ENCODE results near the gene RIOK1.

Gene RIOK1

GRCh38 chr6:7425808-7426190, 36.2 kb downstream of the RIOK1 start:
- POLR2A ChIA-PET: no interaction called here
- CTCF ChIA-PET: interaction anchor here (0.9 to 1.4 kb wide), 2 partner anchors 10 to 16 kb away, joined by 4 to 5 read pairs; no protein-coding TSS in a partner anchor
- no peak for TF ChIP-seq CTCF (IDR thresholded peaks at IDR 0.05; ENCODE audit: control extremely low read depth, extremely low read depth, low read depth, missing control alignments)
- no peak for DNase-seq (ENCODE audit: extremely low spot score)

DNA sequence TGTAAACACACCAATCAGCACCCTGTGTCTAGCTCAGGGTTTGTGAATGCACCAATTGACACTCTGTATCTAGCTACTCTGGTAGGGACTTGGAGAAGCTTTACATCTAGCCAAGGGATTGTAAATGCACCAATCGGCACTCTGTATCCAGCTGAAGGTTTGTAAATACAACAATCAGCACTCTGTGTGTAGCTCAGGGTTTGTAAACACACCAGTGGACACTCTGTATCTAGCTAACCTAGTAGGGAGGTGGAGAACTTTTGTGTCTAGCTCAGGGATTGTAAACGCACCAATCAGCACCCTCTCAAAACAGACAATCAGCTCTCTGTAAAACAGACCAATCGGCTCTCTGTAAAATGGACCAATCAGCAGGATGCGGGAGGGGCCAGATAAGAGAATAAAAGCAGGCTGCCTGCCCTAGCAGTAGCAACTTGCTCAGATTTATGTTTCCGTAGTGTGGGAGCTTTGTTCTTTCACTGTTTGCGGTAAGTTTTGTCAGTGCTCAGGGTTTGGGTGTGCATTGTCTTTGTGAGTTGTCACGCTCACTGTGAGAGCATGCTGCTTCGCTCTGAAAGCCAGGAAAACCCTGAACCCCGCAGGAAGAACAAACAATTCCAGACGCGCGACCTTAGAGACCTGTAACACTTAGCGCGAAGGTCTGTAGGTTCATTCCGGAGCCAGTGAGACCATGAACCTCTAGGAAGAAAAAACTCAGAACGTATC, 37.0 kb downstream of the RIOK1 start:
- TF ChIP-seq CTCF (IDR thresholded peaks at IDR 0.05; ENCODE audit: control extremely low read depth, extremely low read depth, low read depth, missing control alignments): no peak
- DNase-seq (ENCODE audit: extremely low spot score): no peak
- CTCF ChIA-PET: interaction anchor here (0.9 kb wide), 1 partner anchor 9 kb away, joined by 5 read pairs; no protein-coding TSS in a partner anchor
- POLR2A ChIA-PET: no interaction called here

- CTCF ChIA-PET: no interaction called here
- POLR2A ChIA-PET: no interaction called here
- no peak for DNase-seq (ENCODE audit: extremely low spot score)
- no peak for TF ChIP-seq CTCF (IDR thresholded peaks at IDR 0.05; ENCODE audit: control extremely low read depth, extremely low read depth, low read depth, missing control alignments)
Measured at GRCh38 chr6:7431313-7431673, 41.7 kb downstream of the RIOK1 start.

DNA sequence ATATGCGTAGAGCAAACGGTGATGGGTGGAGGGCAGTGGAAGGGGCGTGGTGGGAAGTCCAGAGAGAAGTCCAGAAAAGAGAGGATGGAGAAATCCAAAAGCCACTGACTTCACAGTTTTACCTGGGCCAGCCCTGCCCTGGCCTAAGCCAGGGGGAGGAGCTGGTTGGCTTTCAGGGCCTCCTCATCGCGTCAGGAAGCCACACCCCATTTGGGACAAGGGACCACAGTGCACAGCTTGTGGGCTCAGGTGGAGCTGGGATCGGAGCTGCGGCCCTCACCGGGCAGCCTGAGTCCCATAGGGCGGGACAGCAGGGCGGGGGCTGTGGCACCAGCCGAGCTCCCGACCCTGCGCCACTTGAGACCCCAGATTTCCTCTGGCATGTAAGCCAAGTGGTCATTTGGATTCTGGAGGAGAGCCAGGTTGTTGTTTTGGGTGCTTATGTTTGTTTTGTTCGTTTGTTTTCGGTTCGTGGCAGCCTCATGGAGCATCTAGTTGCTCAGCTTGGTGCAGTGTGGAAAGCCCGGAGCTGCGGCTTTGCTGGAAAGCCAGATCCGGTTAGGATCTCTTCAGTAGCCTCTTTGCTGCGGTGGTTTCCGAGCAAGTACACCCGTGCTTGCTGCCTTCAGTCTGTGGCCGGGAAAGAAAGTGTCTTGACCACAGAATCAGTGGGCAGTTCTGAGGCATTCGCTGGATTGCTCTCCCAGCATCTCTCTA, 42.2 kb downstream of the RIOK1 start:
- no peak for TF ChIP-seq CTCF (IDR thresholded peaks at IDR 0.05; ENCODE audit: control extremely low read depth, extremely low read depth, low read depth, missing control alignments)
- CTCF ChIA-PET: no interaction called here
- POLR2A ChIA-PET: no interaction called here
- DNase-seq (ENCODE audit: extremely low spot score): no peak

DNA sequence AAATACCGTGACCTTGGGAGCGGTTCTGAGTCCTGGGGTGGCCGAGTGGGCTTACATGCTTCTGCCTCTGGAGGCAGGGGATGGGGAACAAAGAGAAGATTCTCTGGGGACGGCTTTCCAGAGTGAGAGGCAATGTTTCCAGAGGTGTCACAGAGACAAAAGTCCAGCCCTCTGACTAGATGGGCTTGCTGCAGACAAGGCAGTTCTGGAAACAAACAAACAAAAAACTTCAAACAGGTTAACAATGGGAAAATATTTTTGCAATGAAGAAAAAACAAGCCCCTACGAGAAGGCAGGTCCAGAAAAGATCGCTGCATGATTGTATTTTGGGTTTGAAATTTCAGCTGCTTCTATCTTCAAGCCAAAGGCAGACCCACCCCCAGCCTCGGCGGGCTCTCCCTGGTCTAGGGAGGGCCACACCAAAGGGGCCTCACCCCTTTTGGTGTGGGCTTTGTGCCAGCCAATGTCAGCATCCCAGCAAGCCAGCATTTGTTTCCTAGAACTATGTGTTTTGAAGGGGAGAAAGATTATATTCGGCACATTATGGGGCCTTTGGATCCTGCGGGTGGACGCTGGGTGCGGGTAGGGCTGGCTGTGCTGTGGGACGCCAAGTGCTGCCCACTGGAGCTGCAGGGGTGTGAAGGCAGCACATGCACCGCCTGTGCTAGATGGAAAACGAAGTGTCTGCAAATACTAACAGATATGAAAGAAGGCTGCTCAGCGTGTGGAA, 42.9 kb downstream of the RIOK1 start:
- no peak for DNase-seq (ENCODE audit: extremely low spot score)
- POLR2A ChIA-PET: no interaction called here
- CTCF ChIA-PET: no interaction called here
- TF ChIP-seq CTCF (IDR thresholded peaks at IDR 0.05; ENCODE audit: control extremely low read depth, extremely low read depth, low read depth, missing control alignments): no peak

DNA sequence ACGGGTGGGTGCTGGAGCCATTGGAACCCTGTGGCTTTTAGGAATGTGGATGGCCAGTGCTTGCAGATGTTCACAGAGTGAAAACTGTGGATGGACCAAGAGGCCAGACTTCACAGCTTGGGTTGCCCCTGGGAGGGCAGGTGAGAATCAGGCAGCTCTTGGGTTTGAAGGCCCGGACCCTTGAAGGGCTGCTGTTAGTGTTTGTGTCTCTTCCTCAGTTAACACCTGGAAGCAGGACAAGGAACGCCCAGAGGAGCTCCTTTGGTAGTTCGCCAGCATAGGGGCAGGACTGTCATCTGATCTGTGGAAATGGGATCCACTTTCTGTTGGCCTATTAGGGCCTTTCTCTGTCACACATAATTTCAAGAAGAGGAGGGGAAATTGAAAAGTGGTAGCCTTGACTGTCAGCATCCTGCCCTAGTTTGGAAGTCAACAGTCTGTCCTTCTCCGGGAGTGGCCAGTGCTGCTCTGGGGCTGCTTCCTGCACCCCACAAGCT, 43.6 kb downstream of the RIOK1 start:
- CTCF ChIA-PET: interaction anchor here (0.6 kb wide), 1 partner anchor 157 kb away, joined by 4 read pairs; the partner anchor contains the start of gene SNRNP48
- no peak for DNase-seq (ENCODE audit: extremely low spot score)
- TF ChIP-seq CTCF (IDR thresholded peaks at IDR 0.05; ENCODE audit: control extremely low read depth, extremely low read depth, low read depth, missing control alignments): no peak
- POLR2A ChIA-PET: no interaction called here
